ENCODE measurements around the gene AZIN2. TPM values are rescaled to one million over a fixed set of nuclear protein-coding genes. Genes with fewer than 3 reads are reported as not detected.

The AZIN2 gene
- total and polyA plus RNA-seq, 10 of the 15 experiments (the other 5 are each of a cell fraction or from before 2014, with no cell fraction given) = 0.02 to 0.85 (median 0.23) TPM

GRCh38 chr1:33127001-33127823, 46.3 kb downstream of the AZIN2 start (continued):
- peak; percentile 78 for TF ChIP-seq E2F8 (IDR thresholded peaks at IDR 0.05; ENCODE audit: low read depth, partially characterized antibody)
- TF ChIP-seq RFX5 (IDR thresholded peaks at IDR 0.05; ENCODE audit: low read depth, low read length) = peak; percentile 79
- peak; percentile 84 for TF ChIP-seq SMAD5 (IDR thresholded peaks at IDR 0.05; ENCODE audit: low read depth)
- TF ChIP-seq BRCA1 (IDR thresholded peaks at IDR 0.05; ENCODE audit: low read depth, low read length) = no peak
- peak; percentile 47; the same call in 1 of the 2 replicates for TF ChIP-seq MEF2A (IDR thresholded peaks at IDR 0.05; ENCODE audit: insufficient read depth, low read depth, low read length)
- TF ChIP-seq ZZZ3 (IDR thresholded peaks at IDR 0.05; ENCODE audit: control insufficient read depth, insufficient read length, low read depth) = no peak
- peak; percentile 74 for TF ChIP-seq ATF7 (IDR thresholded peaks at IDR 0.05; ENCODE audit: low read depth)
- TF ChIP-seq SIN3A (IDR thresholded peaks at IDR 0.05; ENCODE audit: low read depth, low read length) = peak; percentile 53; the same call in 1 of the 2 replicates
- TF ChIP-seq KDM1A (IDR thresholded peaks at IDR 0.05; ENCODE audit: borderline replicate concordance) = no peak
- peak; percentile 81; the same call in 1 of the 2 replicates for TF ChIP-seq ELK1 (IDR thresholded peaks at IDR 0.05; ENCODE audit: low read depth, low read length)
- 0 out of 2 replicates have a peak, but pooled peaks have one; percentile 55 for TF ChIP-seq ZNF207 (IDR thresholded peaks at IDR 0.05; ENCODE audit: borderline replicate concordance)
- peak; percentile 73; the same call in 1 of the 2 replicates for TF ChIP-seq CBFB (IDR thresholded peaks at IDR 0.05; ENCODE audit: low read depth)
- peak; percentile 82 for TF ChIP-seq ZBTB11 (CRISPR knock-in tag; IDR thresholded peaks at IDR 0.05)
- peak; percentile 91 for TF ChIP-seq IKZF1 (conservative IDR thresholded peaks at IDR 0.05)
- peak; percentile 56; the same call in 1 of the 2 replicates for TF ChIP-seq GATAD2B (conservative IDR thresholded peaks at IDR 0.05; ENCODE audit: low read depth)
- TF ChIP-seq EZH2 (IDR thresholded peaks at IDR 0.05; ENCODE audit: borderline replicate concordance, control insufficient read depth, low read depth, low read length) = no peak
- TF ChIP-seq SP1 (IDR thresholded peaks at IDR 0.05; ENCODE audit: low read depth, low read length) = peak; percentile 92
- no peak for TF ChIP-seq KLF5 (IDR thresholded peaks at IDR 0.05; ENCODE audit: partially characterized antibody)
- TF ChIP-seq NFYB (IDR thresholded peaks at IDR 0.05; ENCODE audit: insufficient read depth, low read depth, low read length) = peak; percentile 75; the same call in 1 of the 2 replicates
- TF ChIP-seq, protein P1, sequence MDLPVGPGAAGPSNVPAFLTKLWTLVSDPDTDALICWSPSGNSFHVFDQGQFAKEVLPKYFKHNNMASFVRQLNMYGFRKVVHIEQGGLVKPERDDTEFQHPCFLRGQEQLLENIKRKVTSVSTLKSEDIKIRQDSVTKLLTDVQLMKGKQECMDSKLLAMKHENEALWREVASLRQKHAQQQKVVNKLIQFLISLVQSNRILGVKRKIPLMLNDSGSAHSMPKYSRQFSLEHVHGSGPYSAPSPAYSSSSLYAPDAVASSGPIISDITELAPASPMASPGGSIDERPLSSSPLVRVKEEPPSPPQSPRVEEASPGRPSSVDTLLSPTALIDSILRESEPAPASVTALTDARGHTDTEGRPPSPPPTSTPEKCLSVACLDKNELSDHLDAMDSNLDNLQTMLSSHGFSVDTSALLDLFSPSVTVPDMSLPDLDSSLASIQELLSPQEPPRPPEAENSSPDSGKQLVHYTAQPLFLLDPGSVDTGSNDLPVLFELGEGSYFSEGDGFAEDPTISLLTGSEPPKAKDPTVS (IDR thresholded peaks at IDR 0.05; ENCODE audit: low read depth, low read length) = peak; percentile 93; the same call in 1 of the 2 replicates
- TF ChIP-seq STAT3 (IDR thresholded peaks at IDR 0.05; ENCODE audit: low read depth, low read length) = no peak
